ENCODE measurements around the gene ABLIM2.
A peak's percentile ranks its signal among the peaks of the same experiment; 100 is the strongest.

The ABLIM2 gene

DNA sequence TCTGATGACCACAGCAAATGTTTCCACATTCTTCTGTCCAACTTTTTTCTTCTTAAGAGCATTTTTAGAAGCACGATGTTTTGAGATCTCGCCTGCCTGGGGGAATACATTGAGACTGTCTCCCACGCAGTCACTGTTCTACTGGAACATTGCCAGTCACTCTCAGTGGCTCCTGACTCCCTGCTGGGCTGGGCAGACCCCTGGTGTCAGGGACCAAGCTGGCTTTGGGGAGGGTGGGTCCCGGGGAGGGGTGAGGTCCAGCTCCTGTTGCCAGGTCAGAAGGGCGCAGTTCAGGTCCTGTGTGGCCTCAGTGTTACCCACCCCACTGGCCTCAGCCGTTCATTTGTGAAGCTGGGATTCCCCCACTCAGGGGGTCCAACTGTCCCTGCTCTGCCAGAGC lies 18.9 kb upstream of the ABLIM2 start:
- ATAC-seq, result no peak
- TF ChIP-seq, protein P1, sequence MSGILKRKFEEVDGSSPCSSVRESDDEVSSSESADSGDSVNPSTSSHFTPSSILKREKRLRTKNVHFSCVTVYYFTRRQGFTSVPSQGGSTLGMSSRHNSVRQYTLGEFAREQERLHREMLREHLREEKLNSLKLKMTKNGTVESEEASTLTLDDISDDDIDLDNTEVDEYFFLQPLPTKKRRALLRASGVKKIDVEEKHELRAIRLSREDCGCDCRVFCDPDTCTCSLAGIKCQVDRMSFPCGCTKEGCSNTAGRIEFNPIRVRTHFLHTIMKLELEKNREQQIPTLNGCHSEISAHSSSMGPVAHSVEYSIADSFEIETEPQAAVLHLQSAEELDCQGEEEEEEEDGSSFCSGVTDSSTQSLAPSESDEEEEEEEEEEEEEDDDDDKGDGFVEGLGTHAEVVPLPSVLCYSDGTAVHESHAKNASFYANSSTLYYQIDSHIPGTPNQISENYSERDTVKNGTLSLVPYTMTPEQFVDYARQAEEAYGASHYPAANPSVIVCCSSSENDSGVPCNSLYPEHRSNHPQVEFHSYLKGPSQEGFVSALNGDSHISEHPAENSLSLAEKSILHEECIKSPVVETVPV (CRISPR knock-in tag; IDR thresholded peaks at IDR 0.05), result no peak
- TF ChIP-seq, protein P2, sequence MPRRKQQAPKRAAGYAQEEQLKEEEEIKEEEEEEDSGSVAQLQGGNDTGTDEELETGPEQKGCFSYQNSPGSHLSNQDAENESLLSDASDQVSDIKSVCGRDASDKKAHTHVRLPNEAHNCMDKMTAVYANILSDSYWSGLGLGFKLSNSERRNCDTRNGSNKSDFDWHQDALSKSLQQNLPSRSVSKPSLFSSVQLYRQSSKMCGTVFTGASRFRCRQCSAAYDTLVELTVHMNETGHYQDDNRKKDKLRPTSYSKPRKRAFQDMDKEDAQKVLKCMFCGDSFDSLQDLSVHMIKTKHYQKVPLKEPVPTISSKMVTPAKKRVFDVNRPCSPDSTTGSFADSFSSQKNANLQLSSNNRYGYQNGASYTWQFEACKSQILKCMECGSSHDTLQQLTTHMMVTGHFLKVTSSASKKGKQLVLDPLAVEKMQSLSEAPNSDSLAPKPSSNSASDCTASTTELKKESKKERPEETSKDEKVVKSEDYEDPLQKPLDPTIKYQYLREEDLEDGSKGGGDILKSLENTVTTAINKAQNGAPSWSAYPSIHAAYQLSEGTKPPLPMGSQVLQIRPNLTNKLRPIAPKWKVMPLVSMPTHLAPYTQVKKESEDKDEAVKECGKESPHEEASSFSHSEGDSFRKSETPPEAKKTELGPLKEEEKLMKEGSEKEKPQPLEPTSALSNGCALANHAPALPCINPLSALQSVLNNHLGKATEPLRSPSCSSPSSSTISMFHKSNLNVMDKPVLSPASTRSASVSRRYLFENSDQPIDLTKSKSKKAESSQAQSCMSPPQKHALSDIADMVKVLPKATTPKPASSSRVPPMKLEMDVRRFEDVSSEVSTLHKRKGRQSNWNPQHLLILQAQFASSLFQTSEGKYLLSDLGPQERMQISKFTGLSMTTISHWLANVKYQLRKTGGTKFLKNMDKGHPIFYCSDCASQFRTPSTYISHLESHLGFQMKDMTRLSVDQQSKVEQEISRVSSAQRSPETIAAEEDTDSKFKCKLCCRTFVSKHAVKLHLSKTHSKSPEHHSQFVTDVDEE (CRISPR knock-in tag; IDR thresholded peaks at IDR 0.05), result no peak
- TF ChIP-seq TCF4 (CRISPR knock-in tag; IDR thresholded peaks at IDR 0.05; ENCODE audit: borderline replicate concordance), result no peak
- no peak for TF ChIP-seq GLIS3 (CRISPR knock-in tag; IDR thresholded peaks at IDR 0.05)
- TF ChIP-seq ZNF8 (CRISPR knock-in tag; IDR thresholded peaks at IDR 0.05), result no peak
- no peak for TF ChIP-seq PPARA (CRISPR knock-in tag; IDR thresholded peaks at IDR 0.05; ENCODE audit: borderline replicate concordance)
- TF ChIP-seq, protein P3, sequence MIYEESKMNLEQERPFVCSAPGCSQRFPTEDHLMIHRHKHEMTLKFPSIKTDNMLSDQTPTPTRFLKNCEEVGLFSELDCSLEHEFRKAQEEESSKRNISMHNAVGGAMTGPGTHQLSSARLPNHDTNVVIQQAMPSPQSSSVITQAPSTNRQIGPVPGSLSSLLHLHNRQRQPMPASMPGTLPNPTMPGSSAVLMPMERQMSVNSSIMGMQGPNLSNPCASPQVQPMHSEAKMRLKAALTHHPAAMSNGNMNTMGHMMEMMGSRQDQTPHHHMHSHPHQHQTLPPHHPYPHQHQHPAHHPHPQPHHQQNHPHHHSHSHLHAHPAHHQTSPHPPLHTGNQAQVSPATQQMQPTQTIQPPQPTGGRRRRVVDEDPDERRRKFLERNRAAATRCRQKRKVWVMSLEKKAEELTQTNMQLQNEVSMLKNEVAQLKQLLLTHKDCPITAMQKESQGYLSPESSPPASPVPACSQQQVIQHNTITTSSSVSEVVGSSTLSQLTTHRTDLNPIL (CRISPR knock-in tag; IDR thresholded peaks at IDR 0.05; ENCODE audit: low read depth), result no peak
- TF ChIP-seq ARNTL (CRISPR knock-in tag; IDR thresholded peaks at IDR 0.05; ENCODE audit: borderline replicate concordance, low read depth), result no peak
- TF ChIP-seq OSR1 (CRISPR knock-in tag; IDR thresholded peaks at IDR 0.05), result no peak

DNA sequence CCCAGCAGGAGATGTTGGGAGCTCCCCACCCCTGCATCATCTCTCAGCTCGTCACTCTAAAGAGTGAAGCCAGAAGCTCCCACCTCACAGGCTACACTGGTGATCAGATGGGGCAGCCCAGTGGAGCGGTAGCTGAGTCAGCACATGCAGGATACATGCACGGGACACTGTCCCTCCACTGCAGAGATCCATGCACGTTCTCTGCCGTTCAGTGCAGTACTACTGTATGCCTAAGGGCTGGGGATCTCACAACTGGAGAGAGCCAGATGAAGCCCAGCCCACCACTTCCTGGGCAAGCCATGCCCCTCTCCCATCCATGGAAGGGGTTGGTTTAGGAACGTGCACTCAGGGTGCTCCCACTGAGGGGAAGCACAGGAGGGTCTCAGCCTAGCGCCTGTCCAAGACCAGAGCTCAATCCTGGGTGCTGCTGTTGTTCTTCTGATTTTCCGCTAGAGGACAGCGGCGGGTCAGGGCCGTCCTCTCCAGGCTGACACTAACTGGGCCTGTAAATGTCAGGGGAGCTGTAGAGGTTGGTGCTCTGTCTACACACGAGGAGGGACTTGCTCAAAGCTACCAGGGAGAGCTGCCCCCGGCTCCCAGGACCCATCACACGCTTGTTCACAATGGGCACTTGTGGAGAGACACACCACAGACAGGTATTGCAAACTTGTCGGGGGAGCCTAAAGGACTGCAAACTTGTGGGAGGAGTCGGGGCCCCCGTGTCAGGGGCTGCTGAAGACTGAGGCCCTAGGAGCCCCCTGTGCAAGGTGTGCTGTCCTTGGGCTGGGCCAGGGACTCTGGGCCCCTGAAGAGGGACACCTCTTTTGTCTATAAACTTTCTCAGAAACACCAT lies 18.2 kb upstream of the ABLIM2 start:
- ATAC-seq, result peak; percentile 98
- TF ChIP-seq ISL1 (CRISPR knock-in tag; IDR thresholded peaks at IDR 0.05), result no peak
- TF ChIP-seq, protein P3 (CRISPR knock-in tag; IDR thresholded peaks at IDR 0.05; ENCODE audit: low read depth), result no peak
- TF ChIP-seq ZNF70 (CRISPR knock-in tag; IDR thresholded peaks at IDR 0.05), result no peak
- no peak for TF ChIP-seq ZNF8 (CRISPR knock-in tag; IDR thresholded peaks at IDR 0.05)
- no peak for TF ChIP-seq GLIS3 (CRISPR knock-in tag; IDR thresholded peaks at IDR 0.05)

DNA sequence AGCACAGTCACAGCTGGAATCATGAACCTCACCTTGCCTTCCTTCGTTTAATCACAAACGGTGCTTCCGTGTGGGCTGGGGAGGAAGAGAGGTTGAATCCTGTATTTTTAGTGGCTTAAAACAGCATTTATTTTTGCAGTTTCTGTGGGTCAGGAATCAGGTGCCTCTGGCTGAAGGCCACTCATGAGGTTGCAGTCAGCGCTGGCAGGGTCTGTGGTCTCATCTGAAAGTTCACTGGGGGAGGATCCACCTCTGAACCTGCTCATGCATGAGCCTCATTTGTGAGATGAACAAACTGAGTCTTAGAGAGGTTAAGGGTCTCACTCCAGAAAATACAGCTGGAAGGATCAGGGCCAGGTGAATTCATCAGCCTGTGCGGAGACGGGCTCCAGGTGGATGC lies 17.1 kb upstream of the ABLIM2 start:
- TF ChIP-seq ARNTL (CRISPR knock-in tag; IDR thresholded peaks at IDR 0.05; ENCODE audit: borderline replicate concordance, low read depth) (no peak), ZNF565 (CRISPR knock-in tag; conservative IDR thresholded peaks at IDR 0.05; ENCODE audit: low read depth) (no peak), RARB (CRISPR knock-in tag; IDR thresholded peaks at IDR 0.05) (no peak), ZNF8 (CRISPR knock-in tag; IDR thresholded peaks at IDR 0.05) (no peak), GLIS3 (CRISPR knock-in tag; IDR thresholded peaks at IDR 0.05) (no peak), CSDC2 (CRISPR knock-in tag; IDR thresholded peaks at IDR 0.05) (no peak), ZNF70 (CRISPR knock-in tag; IDR thresholded peaks at IDR 0.05) (no peak), ESRRG (CRISPR knock-in tag; IDR thresholded peaks at IDR 0.05) (no peak), BACH2 (CRISPR knock-in tag; IDR thresholded peaks at IDR 0.05; ENCODE audit: borderline replicate concordance) (no peak), TCF4 (CRISPR knock-in tag; IDR thresholded peaks at IDR 0.05; ENCODE audit: borderline replicate concordance) (no peak), SNAI2 (CRISPR knock-in tag; IDR thresholded peaks at IDR 0.05) (no peak)
- TF ChIP-seq, protein P2 (CRISPR knock-in tag; IDR thresholded peaks at IDR 0.05), result no peak
- TF ChIP-seq, protein P4, sequence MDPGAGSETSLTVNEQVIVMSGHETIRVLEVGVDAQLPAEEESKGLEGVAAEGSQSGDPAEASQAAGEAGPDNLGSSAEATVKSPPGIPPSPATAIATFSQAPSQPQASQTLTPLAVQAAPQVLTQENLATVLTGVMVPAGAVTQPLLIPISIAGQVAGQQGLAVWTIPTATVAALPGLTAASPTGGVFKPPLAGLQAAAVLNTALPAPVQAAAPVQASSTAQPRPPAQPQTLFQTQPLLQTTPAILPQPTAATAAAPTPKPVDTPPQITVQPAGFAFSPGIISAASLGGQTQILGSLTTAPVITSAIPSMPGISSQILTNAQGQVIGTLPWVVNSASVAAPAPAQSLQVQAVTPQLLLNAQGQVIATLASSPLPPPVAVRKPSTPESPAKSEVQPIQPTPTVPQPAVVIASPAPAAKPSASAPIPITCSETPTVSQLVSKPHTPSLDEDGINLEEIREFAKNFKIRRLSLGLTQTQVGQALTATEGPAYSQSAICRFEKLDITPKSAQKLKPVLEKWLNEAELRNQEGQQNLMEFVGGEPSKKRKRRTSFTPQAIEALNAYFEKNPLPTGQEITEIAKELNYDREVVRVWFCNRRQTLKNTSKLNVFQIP (CRISPR knock-in tag; IDR thresholded peaks at IDR 0.05; ENCODE audit: borderline replicate concordance, low read depth), result no peak
- no peak for ATAC-seq

Data from SK-N-SH treated with all-trans-retinoic acid at 6 μM for 48 hours (cell line).